NCI-H1092 (cell line): ENCODE measurements around the gene RAB42.
"Not testable (repeated sequence)": the region's sequence is repeated elsewhere in the genome, so short reads cannot be mapped to it uniquely, and the experiment has no call there.

Experiments
- DNase-seq: peaks from one replicate; lab custom pipeline; 2025; lab: John Stamatoyannopoulos, UW

Gene RAB42

DNA sequence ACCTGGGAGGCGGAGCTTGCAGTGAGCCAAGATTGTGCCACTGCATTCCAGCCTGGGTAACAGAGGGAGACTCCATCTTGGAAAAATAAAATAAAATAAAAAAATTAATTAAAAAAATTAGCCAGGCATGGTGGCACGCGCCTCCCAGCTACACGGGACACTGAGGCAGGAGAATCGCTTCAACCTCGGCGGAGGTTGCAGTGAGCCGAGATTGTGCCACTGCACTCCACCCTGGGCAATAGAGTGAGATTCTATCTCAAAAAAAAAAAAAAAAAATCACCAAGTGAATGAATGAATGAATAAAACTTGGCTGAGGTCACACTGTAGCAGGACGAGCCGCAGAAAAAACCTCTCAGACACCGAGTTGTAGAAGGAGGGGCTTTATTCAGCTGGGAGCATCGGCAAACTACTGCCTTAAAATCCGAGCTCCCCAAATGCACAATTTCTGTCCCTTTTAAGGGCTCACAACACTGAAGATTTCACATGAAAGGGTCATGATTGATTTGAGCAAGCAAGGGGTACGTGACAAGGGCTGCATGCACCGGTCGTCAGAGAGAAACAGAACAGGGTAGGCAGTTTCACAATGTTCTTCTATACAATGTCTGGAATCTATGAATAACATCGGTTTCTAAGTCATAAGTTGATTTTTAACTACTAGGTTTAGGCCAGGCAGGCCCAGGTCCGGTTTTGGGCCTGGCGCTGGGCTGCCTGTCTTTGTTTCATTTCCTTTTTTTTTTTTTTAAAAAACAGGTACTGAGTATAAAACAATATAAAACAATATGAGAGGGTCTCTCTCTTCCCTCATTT lies 5.3 kb upstream of the RAB42 start:
- not testable (repeated sequence) for DNase-seq

- no peak for DNase-seq
Measured at GRCh38 chr1:28592321-28593071, 431 bp downstream of the RAB42 start.

- not testable (repeated sequence) for DNase-seq
Measured at GRCh38 chr1:28593988-28594356, 1.9 kb downstream of the RAB42 start.

GRCh38 chr1:28594686-28595411 lies 2.8 kb downstream of the RAB42 start:
- DNase-seq = peak; percentile 36

DNA sequence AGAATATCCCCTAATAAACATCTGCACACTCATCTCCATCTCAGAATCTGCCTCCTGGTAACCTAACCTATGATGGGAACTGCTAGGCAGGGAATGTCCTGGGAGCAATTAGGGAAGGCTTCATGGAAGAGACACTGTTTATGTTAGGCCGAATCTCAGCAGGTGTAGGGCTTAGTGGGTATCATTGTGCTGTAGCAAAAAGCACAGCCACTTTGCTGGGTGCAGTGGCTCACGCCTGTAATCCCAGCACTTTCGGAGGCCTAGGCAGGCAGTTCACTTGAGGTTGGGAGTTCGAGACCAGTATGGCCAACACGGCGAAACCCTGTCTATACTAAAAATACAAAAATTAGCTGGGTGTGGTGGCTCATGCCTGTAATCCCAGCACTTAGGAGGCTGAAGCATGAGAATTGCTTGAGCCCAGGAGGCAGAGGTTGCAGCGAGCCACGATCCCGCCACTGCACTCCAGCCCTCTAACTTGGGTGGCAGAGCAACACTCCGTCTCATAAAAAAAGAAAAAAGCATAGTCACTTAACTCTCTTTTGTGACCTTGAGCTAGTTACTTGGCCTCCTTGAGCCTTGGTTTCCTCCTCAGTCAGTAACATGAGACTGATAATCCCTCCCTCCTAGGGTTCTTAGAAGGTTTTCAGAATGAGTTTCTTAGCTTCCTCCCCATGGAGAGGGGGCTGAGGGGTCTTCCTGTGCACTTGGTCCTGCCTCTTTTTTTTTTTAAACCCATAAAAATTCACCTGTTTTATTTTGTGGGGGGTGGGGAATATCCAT lies 3.5 kb downstream of the RAB42 start:
- DNase-seq = no peak

DNA sequence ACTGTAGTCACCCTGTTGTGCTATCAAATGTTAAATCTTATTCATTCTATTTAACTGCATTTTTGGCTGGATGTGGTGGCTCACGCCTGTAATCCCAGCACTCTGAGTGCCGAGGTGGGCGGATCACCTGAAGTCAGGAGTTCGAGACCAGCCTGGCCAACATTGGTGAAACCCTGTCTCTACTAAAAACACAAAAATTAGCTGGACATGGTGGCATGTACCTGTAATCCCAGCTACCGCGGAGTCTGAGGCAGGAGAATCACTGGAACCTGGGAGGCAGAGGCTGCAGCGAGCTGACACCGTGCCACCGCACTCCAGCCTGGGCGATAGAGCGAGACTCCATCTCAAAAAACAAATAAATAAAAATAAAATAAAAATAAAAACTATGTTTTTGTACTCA lies 4.2 kb downstream of the RAB42 start:
- not testable (repeated sequence) for DNase-seq

DNA sequence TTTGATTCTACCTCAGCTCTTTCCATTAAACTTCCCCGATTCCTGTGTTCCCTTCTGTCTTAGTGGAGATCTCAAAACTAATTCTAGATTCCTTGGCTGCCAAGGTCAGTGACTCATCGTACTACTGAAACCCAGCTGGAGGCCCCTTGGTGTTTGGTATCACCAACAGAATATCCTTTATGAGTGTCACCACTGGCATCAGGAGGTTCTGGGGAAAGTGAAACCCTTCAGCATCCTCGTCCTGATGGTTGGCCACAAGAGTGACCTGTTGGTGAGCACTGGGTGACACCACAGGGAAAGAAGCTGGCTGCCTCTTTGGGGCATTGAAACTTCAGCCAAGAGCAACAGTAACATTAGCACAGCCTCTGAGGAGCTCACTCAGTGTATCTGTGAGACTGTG lies 9.6 kb downstream of the RAB42 start:
- DNase-seq = no peak

GRCh38 chr1:28602536-28603439 lies 10.7 kb downstream of the RAB42 start:
- peak; percentile 40 for DNase-seq

DNA sequence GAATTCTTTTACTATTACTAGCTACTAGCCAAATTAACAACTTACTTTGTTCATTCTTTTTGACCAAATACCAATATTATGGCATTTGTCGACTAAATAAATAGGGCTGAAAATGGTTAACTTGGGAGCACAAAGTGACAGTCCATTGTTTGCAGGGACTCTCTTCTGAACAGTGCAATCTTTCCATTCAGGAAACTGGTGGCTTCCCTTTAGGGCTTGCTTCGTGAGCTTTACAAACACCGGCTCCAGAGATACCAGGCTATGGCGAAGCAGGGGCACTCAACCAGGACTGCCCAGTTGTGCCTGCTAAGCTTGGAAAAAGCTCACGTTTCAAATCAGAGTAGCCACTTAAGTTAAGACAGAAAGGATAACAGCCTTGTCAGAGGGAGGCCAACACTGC lies 12.3 kb downstream of the RAB42 start:
- no peak for DNase-seq

DNA sequence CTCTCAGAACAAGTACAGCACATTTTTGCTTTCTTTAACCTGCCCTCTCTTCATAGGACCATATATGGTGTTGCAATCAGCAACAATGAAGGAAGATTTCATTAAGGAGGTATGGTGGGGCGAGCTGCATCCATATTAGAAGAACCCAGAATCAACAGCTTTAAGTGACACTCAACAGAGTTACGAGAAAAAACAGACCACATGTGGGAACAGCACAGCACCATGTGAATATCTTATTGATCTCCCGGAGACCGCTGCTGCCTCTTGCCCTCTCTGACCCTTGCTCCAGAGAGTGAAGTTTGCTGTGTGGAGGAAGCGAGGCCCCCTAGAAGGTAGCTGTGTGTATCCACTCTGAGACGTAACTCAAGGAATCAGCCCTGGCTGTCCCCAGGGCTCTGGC lies 12.9 kb downstream of the RAB42 start:
- DNase-seq = no peak

- no peak for DNase-seq
Measured at GRCh38 chr1:28606771-28607170, 14.7 kb downstream of the RAB42 start.

GRCh38 chr1:28613175-28613574 lies 21.1 kb downstream of the RAB42 start:
- no peak for DNase-seq

GRCh38 chr1:28631713-28632112 lies 39.6 kb downstream of the RAB42 start:
- DNase-seq = no peak

DNA sequence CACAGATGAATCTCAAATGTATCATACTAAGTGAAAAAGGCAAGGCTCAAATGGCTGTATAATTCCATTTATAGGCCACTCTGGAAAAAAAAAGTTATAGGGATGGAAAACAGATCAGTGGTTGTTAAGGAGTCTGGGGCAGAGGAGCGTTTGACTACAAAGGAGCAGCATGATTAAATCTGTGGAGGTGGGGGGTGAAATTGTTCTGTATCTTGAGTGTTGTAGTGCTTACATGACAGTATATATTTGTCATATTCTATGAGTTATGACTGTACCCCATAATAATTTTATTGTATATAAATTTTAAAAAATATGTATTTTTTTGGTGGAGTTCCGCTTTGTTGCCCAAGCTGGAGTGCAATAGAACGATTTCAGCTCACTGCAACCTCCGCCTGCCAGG lies 40.5 kb downstream of the RAB42 start:
- DNase-seq = no peak

- no peak for DNase-seq
Measured at GRCh38 chr1:28640766-28641165, 48.7 kb downstream of the RAB42 start.

DNA sequence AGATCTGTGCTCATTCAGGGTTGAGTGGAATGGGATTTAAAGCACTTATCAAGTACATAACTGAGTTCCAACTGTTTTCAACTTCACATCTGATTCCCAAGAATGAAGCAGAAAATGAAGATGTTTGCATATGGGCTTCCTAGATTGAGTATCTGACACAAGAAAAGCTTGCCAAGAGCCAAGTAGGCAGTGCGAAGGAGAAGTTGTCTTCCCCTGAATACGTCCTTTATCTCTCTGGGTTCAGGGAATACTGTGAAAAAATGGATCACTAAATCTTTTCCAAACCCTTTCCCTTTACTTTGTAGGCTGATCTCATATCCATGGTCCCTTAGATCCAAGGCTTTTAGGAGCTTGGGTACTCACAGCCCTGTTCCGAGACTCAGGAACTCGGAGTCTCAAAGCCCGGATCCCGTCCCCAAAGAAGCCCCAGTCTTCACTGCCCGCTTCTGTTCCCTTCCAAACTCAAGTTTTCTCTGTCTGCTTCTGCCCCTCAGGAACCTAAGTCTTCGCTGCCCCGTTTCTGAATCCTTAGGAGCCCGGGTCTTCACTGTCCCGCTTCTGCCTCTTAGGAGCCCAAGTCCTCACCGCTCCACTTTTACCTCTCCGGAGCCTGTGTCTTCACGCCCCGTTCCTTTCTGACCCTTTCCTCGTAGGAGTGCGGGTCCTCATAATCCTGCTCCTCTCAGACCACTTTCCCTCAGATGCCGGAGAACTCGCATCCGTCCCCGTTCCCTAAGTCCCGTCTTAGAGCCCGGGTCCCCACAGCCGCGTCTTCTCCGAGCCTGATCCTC lies 50.2 kb downstream of the RAB42 start:
- no peak for DNase-seq

DNA sequence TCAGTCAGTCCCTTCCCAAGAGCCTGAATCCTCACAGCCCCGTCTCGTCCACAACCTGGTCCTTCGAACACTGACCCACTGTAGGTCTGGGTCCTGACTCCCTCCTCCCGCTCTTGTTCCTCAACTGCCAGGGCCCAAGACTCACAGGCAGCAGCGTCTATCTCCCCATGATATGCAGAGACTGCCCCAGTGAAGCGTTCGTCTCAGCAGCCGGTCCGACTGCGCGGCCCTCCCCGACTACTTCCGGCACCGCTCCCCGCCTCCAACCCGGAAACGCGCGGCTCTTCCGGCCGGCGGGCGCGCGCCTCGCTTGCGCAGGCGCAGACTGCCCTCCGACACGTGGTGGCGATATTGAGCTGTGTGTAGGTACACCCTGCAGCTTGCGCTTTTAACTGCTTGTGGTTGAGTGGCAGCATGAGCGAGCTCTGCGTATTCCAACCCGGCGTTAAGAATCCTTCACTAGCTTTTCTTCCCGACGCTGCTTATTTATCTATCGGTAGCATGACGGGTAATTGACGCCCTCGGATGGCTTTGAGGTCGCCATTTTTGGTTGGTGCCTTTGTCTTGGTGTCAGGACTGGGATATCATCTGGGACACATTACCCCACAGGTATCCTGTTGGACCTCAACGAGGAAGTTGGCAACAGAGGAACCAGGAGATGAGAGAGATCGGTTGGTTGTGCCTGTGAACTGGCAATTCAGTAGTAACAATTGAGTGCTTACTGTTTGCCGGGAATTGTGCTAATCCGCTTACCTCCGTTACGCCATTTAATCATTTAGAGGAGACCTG lies 51.0 kb downstream of the RAB42 start, which contains the start of gene TAF12:
Gene TAF12, minus strand, starts transcription at position 221 of the 789 bp plus-strand sequence. CDS start 20,986 bp downstream, outside the sequence.
- peak; percentile 96 for DNase-seq

- no peak for DNase-seq
Measured at GRCh38 chr1:28644494-28644893, 52.4 kb downstream of the RAB42 start.
